ENCODE measurements around the gene OSCP1.

DNA sequence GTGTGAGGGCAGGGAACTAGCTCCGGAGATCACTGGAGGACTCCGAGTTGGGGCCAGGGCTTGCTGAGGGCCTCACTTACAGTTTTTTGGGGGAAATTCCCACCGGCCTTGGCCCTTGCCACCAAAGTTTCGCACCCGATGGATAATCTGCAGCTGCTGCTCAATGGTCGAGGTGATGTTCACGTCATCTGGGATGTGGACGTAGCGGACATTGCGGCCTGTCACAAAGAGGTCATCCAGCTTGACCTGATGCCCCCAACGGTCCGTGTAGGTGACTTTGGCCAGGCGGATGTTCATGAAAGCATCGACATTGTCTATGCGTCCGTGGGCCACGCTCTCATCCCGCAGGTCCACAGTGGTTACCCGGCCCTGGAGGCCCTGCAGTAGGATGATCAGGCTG, 56.6 kb downstream of the OSCP1 start:
- TF ChIP-seq, protein P1, sequence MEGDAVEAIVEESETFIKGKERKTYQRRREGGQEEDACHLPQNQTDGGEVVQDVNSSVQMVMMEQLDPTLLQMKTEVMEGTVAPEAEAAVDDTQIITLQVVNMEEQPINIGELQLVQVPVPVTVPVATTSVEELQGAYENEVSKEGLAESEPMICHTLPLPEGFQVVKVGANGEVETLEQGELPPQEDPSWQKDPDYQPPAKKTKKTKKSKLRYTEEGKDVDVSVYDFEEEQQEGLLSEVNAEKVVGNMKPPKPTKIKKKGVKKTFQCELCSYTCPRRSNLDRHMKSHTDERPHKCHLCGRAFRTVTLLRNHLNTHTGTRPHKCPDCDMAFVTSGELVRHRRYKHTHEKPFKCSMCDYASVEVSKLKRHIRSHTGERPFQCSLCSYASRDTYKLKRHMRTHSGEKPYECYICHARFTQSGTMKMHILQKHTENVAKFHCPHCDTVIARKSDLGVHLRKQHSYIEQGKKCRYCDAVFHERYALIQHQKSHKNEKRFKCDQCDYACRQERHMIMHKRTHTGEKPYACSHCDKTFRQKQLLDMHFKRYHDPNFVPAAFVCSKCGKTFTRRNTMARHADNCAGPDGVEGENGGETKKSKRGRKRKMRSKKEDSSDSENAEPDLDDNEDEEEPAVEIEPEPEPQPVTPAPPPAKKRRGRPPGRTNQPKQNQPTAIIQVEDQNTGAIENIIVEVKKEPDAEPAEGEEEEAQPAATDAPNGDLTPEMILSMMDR (IDR thresholded peaks at IDR 0.05) = no peak
- no peak for TF ChIP-seq POLR2AphosphoS5 (IDR thresholded peaks at IDR 0.05)
- no peak for TF ChIP-seq POLR2A (IDR thresholded peaks at IDR 0.05; ENCODE audit: low read depth)

Data from esophagus muscularis mucosa (tissue), 3 donors.